GM23248 (cell line): ENCODE measurements around the gene PLEK2. TPM values are rescaled to one million over a fixed set of nuclear protein-coding genes. Genes with fewer than 3 reads are reported as not detected.
"Not testable (repeated sequence)": the region's sequence is repeated elsewhere in the genome, so short reads cannot be mapped to it uniquely, and the experiment has no call there.

Experiments
- DNase-seq: peaks from one replicate; pipeline ENCODE4 v3.0.0-alpha.2; 2015
- H2AFZ ChIP-seq: fragments of 200-600 bp; sonication (generic); 2 replicates; pipeline ENCODE4 v1.6.1; 2016; ENCODE audit warnings: antibody characterized with exemption
- H3F3A ChIP-seq: fragments of 200-600 bp; sonication (generic); 2 replicates; pipeline ENCODE4 v1.6.1; 2016; ENCODE audit warnings: mild to moderate bottlenecking, antibody characterized with exemption, mixed run types; ENCODE audit not compliant: insufficient read depth
- H3K27ac ChIP-seq: fragments of 200-600 bp; sonication (generic); 2 replicates; pipeline ENCODE4 v1.5.1; 2016; ENCODE audit warnings: mild to moderate bottlenecking
- H3K27me3 ChIP-seq: fragments of 200-600 bp; sonication (generic); replicated peaks from 2 replicates; pipeline ENCODE4 v1.6.1; 2016; ENCODE audit warnings: mild to moderate bottlenecking; ENCODE audit not compliant: insufficient read depth
- H3K36me3 ChIP-seq: fragments of 200-600 bp; sonication (generic); 2 replicates; pipeline ENCODE4 v1.6.1; 2016; ENCODE audit warnings: low read depth, mild to moderate bottlenecking
- H3K4me1 ChIP-seq: fragments of 200-600 bp; sonication (generic); 2 replicates; pipeline ENCODE4 v1.6.1; 2016; ENCODE audit warnings: mild to moderate bottlenecking; ENCODE audit not compliant: insufficient read depth
- H3K4me2 ChIP-seq: fragments of 200-600 bp; sonication (generic); one replicate; pipeline ENCODE4 v1.6.1; 2016; ENCODE audit warnings: mild to moderate bottlenecking; ENCODE audit not compliant: unreplicated experiment
- H3K4me3 ChIP-seq: fragments of 200-600 bp; sonication (generic); 2 replicates; pipeline ENCODE4 v1.5.1; 2016; ENCODE audit warnings: mild to moderate bottlenecking
- H3K79me2 ChIP-seq: fragments of 200-600 bp; sonication (generic); 2 replicates; pipeline ENCODE4 v1.6.1; 2016; ENCODE audit warnings: mild to moderate bottlenecking; ENCODE audit not compliant: insufficient read depth
- H3K9ac ChIP-seq: fragments of 200-600 bp; sonication (generic); 2 replicates; pipeline ENCODE4 v1.6.1; 2016; ENCODE audit warnings: mild to moderate bottlenecking
- H3K9me2 ChIP-seq: fragments of 200-600 bp; sonication (generic); 2 replicates; pipeline ENCODE4 v1.6.1; 2016; ENCODE audit warnings: mixed run types, mild to moderate bottlenecking, moderate library complexity; ENCODE audit not compliant: insufficient read depth
- H3K9me3 ChIP-seq: fragments of 200-600 bp; sonication (generic); one replicate; pipeline ENCODE4 v1.6.1; 2017; ENCODE audit warnings: low read depth
- H4K20me1 ChIP-seq: fragments of 200-600 bp; sonication (generic); 2 replicates; pipeline ENCODE4 v1.6.0; 2016; ENCODE audit not compliant: insufficient read depth
- EZH2 ChIP-seq: fragments of 200-600 bp; sonication (generic); IDR thresholded peaks from 2 replicates; pipeline ENCODE4 v1.6.1; 2018; ENCODE audit warnings: antibody characterized with exemption, mild to moderate bottlenecking; ENCODE audit not compliant: insufficient read depth, poor library complexity, severe bottlenecking
- EZH2phosphoT487 ChIP-seq: fragments of 200-600 bp; sonication (generic); IDR thresholded peaks from 2 replicates; pipeline ENCODE4 v1.6.1; 2018; ENCODE audit warnings: antibody characterized with exemption, moderate library complexity, mild to moderate bottlenecking, low read depth; ENCODE audit not compliant: insufficient read depth
- WGBS, 2 experiments: methylation state at CpG; one replicate each; pipeline ENCODE4 v1.1.6; 2015 to 2017; ENCODE audit warnings: low lambda C conversion rate in 2 of 2, low coverage in 1 of 2; ENCODE audit errors: missing lambda C conversion rate in 2 of 2; 5-methylcytosine and 5-hydroxymethylcytosine counted together
- in situ Hi-C: fragments of 300-500 bp; cut with MboI; formaldehyde crosslinking; loops from 2 replicates; pipeline ENCODE4 v1.15.0; 2020
- polyA plus RNA-seq: library from polyadenylated mRNA; unstranded; fragments of >200 nt; fragmentation: Nextera tagmentation; extraction: Ambion mirVana; gene quantifications from 2 replicates; pipeline ENCODE4 v1.2.1, GENCODE V29; 2016
- total RNA-seq: library from RNA; depleted of rRNA; stranded (reverse); fragments of >200 nt; shearing (Covaris generic); gene quantifications from 2 replicates; pipeline ENCODE4 v1.2.3, GENCODE V29; 2014

PLEK2 gene
- total and polyA plus RNA-seq, 2 experiments from 2014 or later, result 10.8 to 11.4 TPM

DNA sequence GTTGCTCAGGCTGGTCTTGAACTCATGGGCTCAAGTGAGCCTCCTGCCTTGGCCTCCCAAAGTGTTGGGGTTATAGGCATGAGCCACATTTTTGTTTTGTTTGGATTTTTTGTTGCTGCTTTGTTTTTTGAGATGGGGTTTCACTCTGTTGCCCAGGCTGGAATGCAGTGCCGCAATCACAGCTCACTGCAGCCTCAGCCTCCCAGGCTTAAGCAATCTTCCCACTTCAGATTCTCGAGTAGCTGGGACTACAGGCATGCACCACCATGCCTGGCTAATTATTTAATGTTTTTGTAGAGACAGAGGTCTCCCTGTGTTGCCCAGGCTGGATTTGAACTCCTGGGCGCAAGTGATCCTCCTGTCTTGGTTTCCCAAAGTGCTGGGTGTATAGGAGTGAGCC is 5.7 kb upstream of the PLEK2 start:
- Histone ChIP-seq H3K4me1 (peaks cover 21% of the 10 kb centered on the region), H3K4me2 (no peak overlapping the region), H3K4me3 (no peak overlapping the region), H3K27me3 (no peaks in the 10 kb centered on the region), H2AFZ (no peak overlapping the region), H3F3A (peaks cover 14% of the 10 kb centered on the region), H3K79me2 (no peaks in the 10 kb centered on the region), H3K9me2 (no peaks in the 10 kb centered on the region), H3K9ac (no peak overlapping the region), H3K9me3 (no peaks in the 10 kb centered on the region), H3K36me3 (no peaks in the 10 kb centered on the region), H3K27ac (no peak overlapping the region), H4K20me1 (no peaks in the 10 kb centered on the region)
- TF ChIP-seq EZH2phosphoT487 (no peak), EZH2 (no peak)
- in situ Hi-C loops, result no loop called here
- 67 to 72% methylated on average over 3 of the region's 3 CpGs for WGBS, 2 experiments
- peak; percentile 20 for DNase-seq

DNA sequence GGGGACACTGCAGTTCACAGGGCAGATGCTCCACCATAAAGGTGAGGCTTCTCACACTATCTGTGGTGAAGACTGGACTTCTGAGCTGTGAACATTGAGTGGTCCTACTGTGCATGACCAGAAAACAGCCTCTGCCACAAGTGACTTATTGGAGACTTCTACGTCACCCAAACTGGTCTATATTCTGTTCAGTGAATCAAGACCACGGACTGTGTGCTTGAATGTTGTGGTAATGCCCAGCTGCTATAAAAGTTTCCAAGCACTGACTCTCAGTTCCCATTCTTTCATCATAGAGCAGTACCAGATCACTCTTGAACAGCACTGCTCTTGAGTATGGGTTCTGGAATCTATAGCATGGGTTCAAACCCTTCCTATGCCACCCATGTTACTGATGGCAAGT is 4.8 kb upstream of the PLEK2 start:
- Histone ChIP-seq H3K36me3 (no peaks in the 10 kb centered on the region), H3K9me3 (no peaks in the 10 kb centered on the region), H2AFZ (no peak overlapping the region), H4K20me1 (no peaks in the 10 kb centered on the region), H3K4me1 (peaks cover 21% of the 10 kb centered on the region), H3K4me2 (no peak overlapping the region), H3K9ac (no peak overlapping the region), H3K27ac (no peak overlapping the region), H3F3A (peaks cover 14% of the 10 kb centered on the region), H3K9me2 (no peaks in the 10 kb centered on the region), H3K27me3 (no peaks in the 10 kb centered on the region), H3K4me3 (no peak overlapping the region), H3K79me2 (no peaks in the 10 kb centered on the region)
- 100% methylated on average over 2 of the region's 2 CpGs for WGBS, 2 experiments
- TF ChIP-seq EZH2phosphoT487 (no peak), EZH2 (no peak)
- in situ Hi-C loops, result no loop called here
- DNase-seq, result no peak

DNA sequence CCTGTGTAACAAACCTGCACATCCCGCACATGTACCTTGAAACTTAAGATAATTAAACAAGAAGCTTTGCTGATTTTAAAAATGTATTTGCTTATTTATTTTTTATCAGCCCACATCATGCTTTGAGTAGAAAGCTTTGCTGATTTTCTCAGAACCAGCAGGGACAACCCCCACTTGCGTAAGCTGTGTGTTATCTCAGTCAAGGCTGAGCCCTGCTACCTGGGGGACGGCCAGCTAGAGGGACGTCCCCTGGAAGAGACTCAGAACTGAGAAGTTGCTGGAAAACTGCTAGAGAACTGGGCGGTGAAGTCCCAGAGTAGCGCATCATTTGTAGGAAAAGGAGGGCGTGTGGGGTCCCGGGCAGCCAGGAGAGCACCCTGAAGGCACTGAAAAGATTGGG is 4.1 kb upstream of the PLEK2 start:
- H3K79me2 ChIP-seq, result no peaks in the 10 kb centered on the region
- H4K20me1 ChIP-seq, result no peaks in the 10 kb centered on the region
- H3K4me1 ChIP-seq, result peaks cover 21% of the 10 kb centered on the region
- no peak overlapping the region for H3K4me3 ChIP-seq
- no peaks in the 10 kb centered on the region for H3K9me2 ChIP-seq
- no peaks in the 10 kb centered on the region for H3K9me3 ChIP-seq
- DNase-seq, result no peak
- no peak for TF ChIP-seq EZH2
- H3K9ac ChIP-seq, result no peak overlapping the region
- no peaks in the 10 kb centered on the region for H3K36me3 ChIP-seq
- H2AFZ ChIP-seq, result no peak overlapping the region
- no peak overlapping the region for H3K27ac ChIP-seq
- in situ Hi-C loops, result no loop called here
- WGBS, 2 experiments, result 68 to 75% methylated on average over 8 of the region's 8 CpGs
- no peaks in the 10 kb centered on the region for H3K27me3 ChIP-seq
- H3F3A ChIP-seq, result peaks cover 14% of the 10 kb centered on the region
- no peak overlapping the region for H3K4me2 ChIP-seq

DNA sequence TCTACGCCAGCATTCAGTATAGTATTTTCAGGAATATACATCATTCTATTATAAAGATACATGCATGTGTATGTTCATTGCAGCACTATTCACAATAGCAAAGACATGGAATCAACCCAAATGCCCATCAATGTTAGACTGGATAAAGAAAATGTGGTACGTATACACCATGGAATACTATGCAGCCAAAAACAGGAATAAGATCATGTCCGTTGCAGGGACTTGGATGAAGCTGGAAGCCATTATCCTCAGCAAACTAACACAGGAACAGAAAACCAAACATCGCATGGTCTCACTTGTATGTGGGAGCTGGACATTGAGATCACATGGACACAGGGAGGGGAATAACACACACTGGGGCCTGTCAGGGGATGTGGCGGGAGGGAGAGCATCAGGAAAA is 3.6 kb upstream of the PLEK2 start:
- H3K27ac ChIP-seq, H3K4me2 ChIP-seq, DNase-seq, H3K36me3 ChIP-seq, H3K79me2 ChIP-seq, H3K9me3 ChIP-seq, H4K20me1 ChIP-seq, H3K9me2 ChIP-seq, H2AFZ ChIP-seq, H3K27me3 ChIP-seq, in situ Hi-C loops, H3K9ac ChIP-seq, H3K4me3 ChIP-seq: not testable (repeated sequence)
- Histone ChIP-seq H3K4me1 (peaks cover 21% of the 10 kb centered on the region), H3F3A (peaks cover 14% of the 10 kb centered on the region)
- 95 to 100% methylated on average over 5 of the region's 5 CpGs for WGBS, 2 experiments
